Uterus (tissue), 2 donors: ENCODE results near the gene SLC27A1.

ENCODE experiments used
- CTCF ChIP-seq, 4 experiments: fragments of 200-600 bp in 2 of 4; fragments of 450-650 bp in 2 of 4; sonication (generic) in 2 of 4; IDR thresholded peaks; one replicate each; pipeline ENCODE4 v1.5.1; 2016 to 2019; ENCODE audit warnings: antibody characterized with exemption in 4 of 4, mild to moderate bottlenecking in 2 of 4, moderate library complexity in 1 of 4
- POLR2A ChIP-seq, 2 donors: fragments of 450-650 bp; IDR thresholded peaks; one replicate each; pipeline ENCODE4 v1.6.1; 2016; ENCODE audit warnings: antibody characterized with exemption in 2 of 2, mild to moderate bottlenecking in 1 of 2, moderate library complexity in 1 of 2

GRCh38 chr19:17457616-17458015 lies 12.7 kb upstream of the SLC27A1 start:
- TF ChIP-seq CTCF (IDR thresholded peaks at IDR 0.05) (no peak), POLR2A (IDR thresholded peaks at IDR 0.05) (no peak)
